CD4-positive, alpha-beta T cell (primary cell): ENCODE measurements around the gene DYNLT2B. TPM values are rescaled to one million over a fixed set of nuclear protein-coding genes. Genes with fewer than 3 reads are reported as not detected.
"Not testable (repeated sequence)": the region's sequence is repeated elsewhere in the genome, so short reads cannot be mapped to it uniquely, and the experiment has no call there.

Experiments
- ATAC-seq: fragments of 200-7000 bp; cut with Tn5 transposase; one replicate; pipeline ENCODE4 v1.10.0; 2022; ENCODE audit warnings: mild to moderate bottlenecking; ENCODE audit not compliant: poor library complexity
- CTCF ChIA-PET: fragments of 350-600 bp; sonication (Branson Sonifier 250); formaldehyde crosslinking; loops from one replicate; lab custom pipeline; 2021; ENCODE audit warnings: antibody characterized with exemption, inconsistent platforms; lab: Charles Lee
- POLR2A ChIA-PET: fragments of 350-600 bp; sonication (Branson Sonifier 250); formaldehyde crosslinking; loops from one replicate; lab custom pipeline; 2021; ENCODE audit warnings: antibody characterized with exemption, inconsistent platforms; lab: Charles Lee
- DNase-seq, 14 experiments: peaks; one replicate each; pipeline ENCODE4 v3.0.0-alpha.2; 2013 to 2020; ENCODE audit warnings: mixed read lengths in 2 of 14
- H3K27ac ChIP-seq, 2 donors: one replicate each; pipeline versions ENCODE4 v1.5.1 to v1.7.0; 2013; ENCODE audit warnings: low read length in 2 of 2, low read depth in 1 of 2, mild to moderate bottlenecking in 1 of 2
- H3K27me3 ChIP-seq, 2 experiments: 1 replicate in 1 of 2; 2 replicates in 1 of 2; pipeline versions ENCODE4 v1.6.1 to v1.7.0; 2013; ENCODE audit warnings: low read length in 2 of 2, control low read depth in 1 of 2, mild to moderate bottlenecking in 1 of 2, moderate library complexity in 1 of 2; ENCODE audit not compliant: insufficient read depth in 2 of 2, control insufficient read depth in 1 of 2
- H3K36me3 ChIP-seq: one replicate; pipeline ENCODE4 v1.6.1; 2013; ENCODE audit warnings: low read length, control low read depth; ENCODE audit not compliant: insufficient read depth
- H3K4me1 ChIP-seq: one replicate; pipeline ENCODE4 v1.6.1; 2013; ENCODE audit warnings: low read length, control low read depth; ENCODE audit not compliant: insufficient read depth
- H3K4me3 ChIP-seq: one replicate; pipeline ENCODE4 v1.5.1; 2013; ENCODE audit warnings: mild to moderate bottlenecking, low read length, moderate library complexity
- H3K9me3 ChIP-seq, 2 experiments: 1 replicate in 1 of 2; 2 replicates in 1 of 2; pipeline versions ENCODE4 v1.6.1 to v1.7.0; 2013; ENCODE audit warnings: low read length in 2 of 2, mild to moderate bottlenecking in 2 of 2, control low read depth in 1 of 2, moderate library complexity in 1 of 2; ENCODE audit not compliant: control insufficient read depth in 1 of 2, insufficient read depth in 1 of 2
- H3K27ac Mint-ChIP-seq: one replicate; pipeline ENCODE4 v1.8.0; 2020; ENCODE audit warnings: mixed read lengths
- H3K27me3 Mint-ChIP-seq: one replicate; pipeline ENCODE4 v1.8.0; 2021; ENCODE audit warnings: mixed read lengths
- H3K36me3 Mint-ChIP-seq: one replicate; pipeline ENCODE4 v1.8.0; 2021; ENCODE audit warnings: low read depth, mixed read lengths
- H3K4me1 Mint-ChIP-seq: one replicate; pipeline ENCODE4 v1.8.0; 2021; ENCODE audit warnings: low read depth, mixed read lengths
- H3K4me3 Mint-ChIP-seq: one replicate; pipeline ENCODE4 v1.8.0; 2020; ENCODE audit warnings: mild to moderate bottlenecking, mixed read lengths
- H3K9me3 Mint-ChIP-seq: one replicate; pipeline ENCODE4 v1.8.0; 2020; ENCODE audit warnings: mixed read lengths
- intact Hi-C, 2 experiments: fragments of 100-400 bp; cut with DNase I in 1 of 2; cut with micrococcal nuclease in 1 of 2; formaldehyde crosslinking; loops; one replicate each; pipeline versions ENCODE4 v1.15.1 to v1.9.0; 2023 to 2025; cut with DNase I, micrococcal nuclease
- polyA plus RNA-seq, 2 donors: library from polyadenylated mRNA; unstranded; fragments of 120-200 nt; gene quantifications; one replicate each; pipeline ENCODE4 v1.2.1, GENCODE V29; 2013
- total RNA-seq, 174 experiments: library from RNA in 2 of 174; stranded (reverse) in 2 of 174; gene quantifications; one replicate each; pipeline ENCODE4 v1.2.3 and lab custom pipeline; 2021 to 2026
- TF ChIP-seq, protein P1 (sequence below): fragments of 200-600 bp; IDR thresholded peaks from one replicate; pipeline ENCODE4 v1.8.0; 2022; ENCODE audit warnings: antibody characterized with exemption, mild to moderate bottlenecking

DYNLT2B gene
- total RNA-seq (1 to 10 TPM; 4.5 to 4.6 TPM), total RNA-seq (lab: John Stamatoyannopoulos, UW) (0 to 2.1 (median 0.67) reads per million in 172 experiments)
- 11.4 TPM for polyA plus RNA-seq (2013, experiment 1 of 2)
- 9.1 TPM for polyA plus RNA-seq (2013, experiment 2 of 2)

DNA sequence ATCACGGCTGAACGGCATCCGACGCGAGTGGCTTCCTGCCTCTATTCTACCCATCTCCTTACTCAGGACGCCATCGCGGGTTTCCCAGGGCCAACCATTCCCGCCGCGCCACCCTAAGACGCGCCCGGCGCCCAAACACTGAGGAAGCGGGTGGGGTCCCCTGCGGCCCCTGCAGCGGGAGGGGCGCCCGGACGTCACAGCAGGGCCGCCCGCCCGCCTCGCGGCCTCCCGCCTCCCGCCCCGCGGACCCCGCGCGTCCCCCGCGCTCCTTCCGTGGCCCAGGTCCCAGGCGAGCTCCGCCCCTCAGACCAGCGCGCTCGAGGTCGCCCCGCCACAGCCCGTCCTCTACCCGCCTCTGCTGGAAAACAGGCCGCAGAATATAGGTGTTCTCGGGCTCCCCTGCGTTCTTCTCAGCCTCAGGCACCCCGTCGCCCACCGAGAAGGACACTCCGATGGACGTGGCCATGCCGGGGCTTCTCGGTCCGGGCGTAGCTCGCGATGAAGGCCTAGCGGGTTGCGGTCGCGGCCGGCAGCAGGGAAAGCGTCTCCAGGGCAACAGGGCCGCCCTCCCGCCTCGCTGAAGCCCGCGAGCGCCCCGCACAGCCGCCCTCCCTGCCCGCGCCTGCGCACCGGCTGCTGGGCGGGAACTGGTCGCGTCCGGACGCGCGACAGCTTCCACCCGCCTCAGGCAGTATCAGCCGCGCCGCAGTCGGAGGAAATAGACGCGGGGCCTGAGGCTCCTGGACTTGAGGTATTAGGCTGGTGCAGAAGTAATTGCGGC, at the start of gene DYNLT2B:
Gene DYNLT2B, minus strand, starts transcription at position 554 of the 781 bp plus-strand sequence. Its CDS starts 88 bp downstream, at position 466.
- Mint-ChIP-seq H3K4me1 (peaks cover 5% of the 10 kb centered on the region), H3K27me3 (no peaks in the 10 kb centered on the region), H3K4me3 (peak within 1 kb of the TSS; percentile 97), H3K9me3 (no peaks in the 10 kb centered on the region), H3K27ac (peak within 1 kb of the TSS; percentile 96), H3K36me3 (peaks cover 6% of the 10 kb centered on the region)
- POLR2A ChIA-PET: interaction anchor here (0.6 to 2.5 kb wide), 19 partner anchors 10 to 685 kb away, joined by 3 to 20 read pairs (median 4); partner anchors contain the start of genes FBXO45, NCBP2, PAK2 and RNF168
- intact Hi-C loops: loop anchor here in 1 of 2 experiments (5.0 kb wide), 1 partner anchor 36 kb away; no protein-coding TSS in a partner anchor
- Histone ChIP-seq H3K9me3 (no peaks in the 10 kb centered on the region), H3K36me3 (no peaks in the 10 kb centered on the region), H3K4me3 (peak within 1 kb of the TSS; percentile 82), H3K27me3 (no peaks in the 10 kb centered on the region), H3K4me1 (peaks cover 20% of the 10 kb centered on the region), H3K27ac (peak within 1 kb of the TSS; percentile 83 to 91)
- peak; percentile 67 to 96 (median 83) for DNase-seq
- TF ChIP-seq, protein P1, sequence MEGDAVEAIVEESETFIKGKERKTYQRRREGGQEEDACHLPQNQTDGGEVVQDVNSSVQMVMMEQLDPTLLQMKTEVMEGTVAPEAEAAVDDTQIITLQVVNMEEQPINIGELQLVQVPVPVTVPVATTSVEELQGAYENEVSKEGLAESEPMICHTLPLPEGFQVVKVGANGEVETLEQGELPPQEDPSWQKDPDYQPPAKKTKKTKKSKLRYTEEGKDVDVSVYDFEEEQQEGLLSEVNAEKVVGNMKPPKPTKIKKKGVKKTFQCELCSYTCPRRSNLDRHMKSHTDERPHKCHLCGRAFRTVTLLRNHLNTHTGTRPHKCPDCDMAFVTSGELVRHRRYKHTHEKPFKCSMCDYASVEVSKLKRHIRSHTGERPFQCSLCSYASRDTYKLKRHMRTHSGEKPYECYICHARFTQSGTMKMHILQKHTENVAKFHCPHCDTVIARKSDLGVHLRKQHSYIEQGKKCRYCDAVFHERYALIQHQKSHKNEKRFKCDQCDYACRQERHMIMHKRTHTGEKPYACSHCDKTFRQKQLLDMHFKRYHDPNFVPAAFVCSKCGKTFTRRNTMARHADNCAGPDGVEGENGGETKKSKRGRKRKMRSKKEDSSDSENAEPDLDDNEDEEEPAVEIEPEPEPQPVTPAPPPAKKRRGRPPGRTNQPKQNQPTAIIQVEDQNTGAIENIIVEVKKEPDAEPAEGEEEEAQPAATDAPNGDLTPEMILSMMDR: no peak
- CTCF ChIA-PET: interaction anchor here (1.0 to 1.5 kb wide), 3 partner anchors 23 to 211 kb away, joined by 3 to 6 read pairs (median 5); no protein-coding TSS in a partner anchor
- ATAC-seq: peak; percentile 89

DNA sequence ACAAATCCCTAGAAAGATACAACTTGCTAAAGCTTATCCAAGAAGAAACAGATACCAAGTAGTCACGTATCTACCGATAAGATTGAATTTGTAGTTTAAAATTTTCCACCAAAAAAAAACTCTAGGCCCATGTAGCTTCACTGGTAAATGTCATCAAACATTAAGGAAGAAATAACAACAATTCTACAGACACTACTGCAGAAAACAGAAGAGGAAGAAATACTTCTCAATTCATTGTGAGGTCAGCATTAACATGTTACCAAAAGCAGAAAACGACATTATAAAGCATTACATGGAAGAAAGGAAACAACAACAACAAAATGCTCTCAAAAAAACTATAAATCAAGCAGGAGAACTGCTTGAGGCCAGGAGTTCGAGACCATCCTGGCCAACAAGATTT, 47.7 kb upstream of the DYNLT2B start:
- Mint-ChIP-seq H3K27ac (no peak overlapping the region), H3K36me3 (peaks cover 76% of the 10 kb centered on the region), H3K27me3 (no peaks in the 10 kb centered on the region), H3K4me3 (no peak overlapping the region), H3K4me1 (peaks cover 6% of the 10 kb centered on the region), H3K9me3 (no peaks in the 10 kb centered on the region)
- ChIA-PET CTCF (interaction anchor here (1.2 to 1.4 kb wide), 2 partner anchors 8 to 11 kb away, joined by 3 read pairs; no protein-coding TSS in a partner anchor), POLR2A (no interaction called here)
- no peak overlapping the region for H3K27ac ChIP-seq
- TF ChIP-seq, protein P1: no peak
- intact Hi-C loops: no loop called here
- H3K27me3 ChIP-seq: no peaks in the 10 kb centered on the region
- DNase-seq (no peak), ATAC-seq (no peak)
- no peak overlapping the region for H3K4me3 ChIP-seq
- H3K4me1 ChIP-seq: no peaks in the 10 kb centered on the region
- peaks cover 54% of the 10 kb centered on the region for H3K36me3 ChIP-seq
- H3K9me3 ChIP-seq: no peaks in the 10 kb centered on the region

DNA sequence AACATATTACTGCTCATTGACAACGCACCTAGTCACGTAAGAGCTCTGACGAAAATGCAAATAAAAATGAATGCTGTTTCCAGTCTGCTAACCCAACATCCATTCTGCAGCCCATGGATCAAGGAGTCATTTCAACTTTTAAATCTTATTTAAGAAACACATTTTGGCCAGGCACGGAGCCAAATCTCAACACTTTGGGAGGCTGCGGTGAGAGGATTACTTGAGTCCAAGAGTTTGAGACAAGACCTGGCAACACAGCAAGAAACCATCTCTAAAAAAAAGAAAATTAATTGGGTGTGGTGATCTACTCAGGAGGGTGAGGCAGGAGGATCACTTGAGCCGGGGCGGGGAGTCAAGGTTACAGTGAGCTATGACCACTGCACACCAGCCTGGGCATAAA, 42.5 kb upstream of the DYNLT2B start:
- H3K9me3 Mint-ChIP-seq: no peaks in the 10 kb centered on the region
- no peak overlapping the region for H3K27ac Mint-ChIP-seq
- H3K9me3 ChIP-seq: no peaks in the 10 kb centered on the region
- CTCF ChIA-PET: no interaction called here
- H3K4me1 Mint-ChIP-seq: peaks cover 8% of the 10 kb centered on the region
- no peaks in the 10 kb centered on the region for H3K27me3 ChIP-seq
- POLR2A ChIA-PET: no interaction called here
- intact Hi-C loops: loop anchor here in 1 of 2 experiments (2.0 kb wide), 1 partner anchor 36 kb away; no protein-coding TSS in a partner anchor
- ATAC-seq: no peak
- no peaks in the 10 kb centered on the region for H3K4me1 ChIP-seq
- H3K4me3 ChIP-seq: no peak overlapping the region
- peaks cover 67% of the 10 kb centered on the region for H3K36me3 ChIP-seq
- TF ChIP-seq, protein P1: no peak
- H3K36me3 Mint-ChIP-seq: peaks cover 88% of the 10 kb centered on the region
- H3K4me3 Mint-ChIP-seq: no peak overlapping the region
- DNase-seq: no peak
- no peaks in the 10 kb centered on the region for H3K27me3 Mint-ChIP-seq
- no peak overlapping the region for H3K27ac ChIP-seq

DNA sequence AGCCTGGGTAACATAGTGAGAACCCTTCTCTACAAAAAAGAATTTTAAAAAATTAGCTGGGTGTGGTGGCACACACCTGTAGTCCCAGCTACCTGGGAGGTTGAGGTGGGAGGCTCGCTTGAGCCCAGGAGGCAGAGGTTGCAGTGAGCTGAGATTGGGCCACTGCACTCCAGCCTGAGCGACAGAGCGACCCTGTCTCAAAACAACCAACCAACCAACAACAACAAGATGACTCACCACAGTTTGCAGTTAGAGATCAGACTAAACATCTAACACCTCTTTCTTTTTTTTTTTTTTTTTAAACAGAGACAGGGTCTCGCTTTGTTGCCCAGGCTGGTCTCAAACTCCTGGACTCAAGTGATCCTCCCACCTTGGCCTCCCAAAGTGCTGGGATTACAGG, 40.5 kb upstream of the DYNLT2B start:
- H3K4me3 Mint-ChIP-seq, H3K4me1 ChIP-seq, CTCF ChIA-PET, H3K4me3 ChIP-seq, ATAC-seq, H3K27me3 Mint-ChIP-seq, H3K4me1 Mint-ChIP-seq, H3K27ac ChIP-seq, POLR2A ChIA-PET, H3K9me3 Mint-ChIP-seq, H3K9me3 ChIP-seq, H3K27me3 ChIP-seq, H3K27ac Mint-ChIP-seq, DNase-seq, intact Hi-C loops: not testable (repeated sequence)
- peaks cover 95% of the 10 kb centered on the region for H3K36me3 Mint-ChIP-seq
- peaks cover 80% of the 10 kb centered on the region for H3K36me3 ChIP-seq
